ENCODE measurements around the gene SENP3. TPM values are rescaled to one million over a fixed set of nuclear protein-coding genes. Genes with fewer than 3 reads are reported as not detected.

Gene SENP3
- total and polyA plus RNA-seq, 3 donors from 2014 or later: 77.4 to 108 (median 83.5) TPM

DNA sequence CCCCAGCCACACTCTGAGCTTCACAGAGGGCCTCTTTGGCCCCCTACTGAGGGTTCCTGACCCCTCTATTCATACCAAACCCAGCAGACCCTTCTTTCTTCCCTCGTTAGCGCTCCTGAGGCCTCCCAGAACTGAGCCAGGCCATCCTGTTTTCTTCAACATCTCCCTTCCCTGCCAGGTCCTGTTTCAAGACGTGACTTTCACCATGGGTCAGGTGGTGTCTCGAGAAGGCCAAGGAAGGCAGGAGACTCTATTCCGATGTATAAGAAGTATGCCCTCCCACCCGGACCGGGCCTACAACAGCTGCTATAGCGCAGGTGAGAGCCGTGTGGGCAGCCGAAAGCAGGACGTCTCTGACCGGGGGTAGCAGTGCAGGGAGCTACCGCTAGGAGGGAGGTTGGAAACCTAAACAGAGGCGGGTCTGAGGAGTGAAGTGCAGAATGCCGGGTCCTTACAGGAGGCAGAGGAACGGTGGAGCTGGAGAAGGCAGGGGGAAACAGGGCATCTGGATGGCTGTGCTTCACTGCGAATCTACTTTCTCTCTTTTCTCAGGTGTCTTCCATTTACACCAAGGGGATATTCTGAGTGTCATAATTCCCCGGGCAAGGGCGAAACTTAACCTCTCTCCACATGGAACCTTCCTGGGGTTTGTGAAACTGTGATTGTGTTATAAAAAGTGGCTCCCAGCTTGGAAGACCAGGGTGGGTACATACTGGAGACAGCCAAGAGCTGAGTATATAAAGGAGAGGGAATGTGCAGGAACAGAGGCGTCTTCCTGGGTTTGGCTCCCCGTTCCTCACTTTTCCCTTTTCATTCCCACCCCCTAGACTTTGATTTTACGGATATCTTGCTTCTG lies 1.3 kb upstream of the SENP3 start:
- Histone ChIP-seq H3K4me1 (peaks cover 53% of the 10 kb centered on the region), H3K27me3 (no peaks in the 10 kb centered on the region), H3K36me3 (ENCODE audit: low read depth, missing control alignments) (no peaks in the 10 kb centered on the region), H3K4me3 (peak overlapping the region in 1 of 2 donors; percentile 76), H3K27ac (peak overlapping the region; percentile 67 to 92), H3K9me3 (no peaks in the 10 kb centered on the region)
- TF ChIP-seq CTCF (IDR thresholded peaks at IDR 0.05): peak; percentile 31 to 60 (median 58)
- TF ChIP-seq POLR2A (IDR thresholded peaks at IDR 0.05): no peak
- WGBS, 2 donors: 16 to 23% methylated on average over 22 of the region's 22 CpGs
- peak; percentile 64 for DNase-seq
- intact Hi-C loops (cut with DNase I; ENCODE audit: low total_unique reads): loop anchor here (10.0 kb wide), 1 partner anchor 206 kb away; the partner anchor contains the start of genes KCTD11 and TMEM95

GRCh38 chr17:7561028-7561575 lies 617 bp upstream of the SENP3 start:
- Histone ChIP-seq H3K27ac (peak overlapping the region; percentile 67 to 92), H3K36me3 (ENCODE audit: low read depth, missing control alignments) (no peaks in the 10 kb centered on the region), H3K4me3 (peak overlapping the region; percentile 76 to 93), H3K27me3 (no peaks in the 10 kb centered on the region), H3K9me3 (no peaks in the 10 kb centered on the region), H3K4me1 (peaks cover 53% of the 10 kb centered on the region)
- peak; percentile 94 for DNase-seq
- 0% methylated on average over 29 to 32 of the region's 32 CpGs for WGBS, 2 donors
- intact Hi-C loops (cut with DNase I; ENCODE audit: low total_unique reads): loop anchor here (10.0 kb wide), 1 partner anchor 206 kb away; the partner anchor contains the start of genes KCTD11 and TMEM95
- no peak for TF ChIP-seq POLR2A (IDR thresholded peaks at IDR 0.05)
- peak; percentile 74 to 93 (median 92) for TF ChIP-seq CTCF (IDR thresholded peaks at IDR 0.05)

GRCh38 chr17:7562208-7562605 lies 488 bp downstream of the SENP3 start:
- TF ChIP-seq CTCF (IDR thresholded peaks at IDR 0.05) (no peak), POLR2A (IDR thresholded peaks at IDR 0.05) (no peak)
- H3K9me3 ChIP-seq: no peaks in the 10 kb centered on the region
- intact Hi-C loops (cut with DNase I; ENCODE audit: low total_unique reads): loop anchor here (10.0 kb wide), 1 partner anchor 207 kb away; the partner anchor contains the start of genes KCTD11 and TMEM95
- 0% methylated on average over 14 to 27 of the region's 28 CpGs for WGBS, 2 donors
- peak overlapping the region; percentile 67 to 92 for H3K27ac ChIP-seq
- H3K27me3 ChIP-seq: no peaks in the 10 kb centered on the region
- no peaks in the 10 kb centered on the region for H3K36me3 ChIP-seq (ENCODE audit: low read depth, missing control alignments)
- peaks cover 53% of the 10 kb centered on the region for H3K4me1 ChIP-seq
- peak overlapping the region; percentile 76 to 93 for H3K4me3 ChIP-seq
- DNase-seq: no peak

- Histone ChIP-seq H3K4me3 (peak overlapping the region in 1 of 2 donors; percentile 76), H3K9me3 (no peaks in the 10 kb centered on the region), H3K36me3 (ENCODE audit: low read depth, missing control alignments) (no peaks in the 10 kb centered on the region), H3K4me1 (peaks cover 42% of the 10 kb centered on the region), H3K27ac (no peak overlapping the region), H3K27me3 (no peaks in the 10 kb centered on the region)
- TF ChIP-seq POLR2A (IDR thresholded peaks at IDR 0.05) (no peak), CTCF (IDR thresholded peaks at IDR 0.05) (no peak)
- WGBS, 2 donors: 63 to 65% methylated on average over 22 to 30 of the region's 30 CpGs
- intact Hi-C loops (cut with DNase I; ENCODE audit: low total_unique reads): loop anchor here (10.0 kb wide), 1 partner anchor 208 kb away; the partner anchor contains the start of genes KCTD11 and TMEM95
- DNase-seq: no peak
These were observed 1.6 kb downstream of the SENP3 start for GRCh38 chr17:7563115-7563869.

Data from testis (tissue), 3 donors.